ENCODE measurements around the gene NTRK1.

Gene NTRK1

DNA sequence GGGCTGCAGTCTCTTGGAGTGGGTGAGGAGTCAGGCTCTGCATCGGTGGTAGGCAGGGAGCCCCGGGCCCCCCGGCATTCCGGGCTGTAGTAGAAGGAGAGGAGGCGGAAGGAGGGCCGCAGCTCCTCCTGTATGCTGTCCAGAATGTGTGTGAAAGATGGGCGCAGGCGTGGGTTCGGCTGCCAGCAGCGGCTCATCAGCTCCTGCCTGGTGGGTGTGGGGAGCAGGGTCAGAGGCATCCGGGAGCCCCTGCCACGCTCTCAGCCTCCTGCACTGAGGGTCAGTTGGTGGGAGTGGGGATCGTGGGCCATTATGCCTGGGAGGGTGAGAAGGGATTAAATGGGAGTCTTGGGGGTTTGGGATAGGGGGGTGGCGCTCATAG is 19.8 kb upstream of the NTRK1 start:
- Histone ChIP-seq H4K20me1 (ENCODE audit: insufficient read depth, low read length) (no peaks in the 10 kb centered on the region), H3K27ac (ENCODE audit: low read depth, low read length, poor library complexity, severe bottlenecking) (no peak overlapping the region), H2AFZ (ENCODE audit: low read length) (no peak overlapping the region), H3K27me3 (ENCODE audit: insufficient read depth, low read length) (no peaks in the 10 kb centered on the region), H3K4me3 (ENCODE audit: low read depth, low read length, poor library complexity, severe bottlenecking) (no peak overlapping the region), H3K4me2 (ENCODE audit: low read length) (no peak overlapping the region), H3K9me2 (ENCODE audit: low read depth, low read length) (no peaks in the 10 kb centered on the region), H3K9ac (ENCODE audit: low read length) (no peak overlapping the region), H3K36me3 (ENCODE audit: insufficient read depth, low read length) (no peaks in the 10 kb centered on the region), H3K9me3 (ENCODE audit: low read length) (no peaks in the 10 kb centered on the region), H3K79me2 (ENCODE audit: insufficient read depth, low read length) (no peaks in the 10 kb centered on the region), H3F3A (ENCODE audit: insufficient read depth, low read length) (no peaks in the 10 kb centered on the region), H3K4me1 (ENCODE audit: insufficient read depth, low read length, severe bottlenecking) (no peaks in the 10 kb centered on the region)
- TF ChIP-seq, protein P1, sequence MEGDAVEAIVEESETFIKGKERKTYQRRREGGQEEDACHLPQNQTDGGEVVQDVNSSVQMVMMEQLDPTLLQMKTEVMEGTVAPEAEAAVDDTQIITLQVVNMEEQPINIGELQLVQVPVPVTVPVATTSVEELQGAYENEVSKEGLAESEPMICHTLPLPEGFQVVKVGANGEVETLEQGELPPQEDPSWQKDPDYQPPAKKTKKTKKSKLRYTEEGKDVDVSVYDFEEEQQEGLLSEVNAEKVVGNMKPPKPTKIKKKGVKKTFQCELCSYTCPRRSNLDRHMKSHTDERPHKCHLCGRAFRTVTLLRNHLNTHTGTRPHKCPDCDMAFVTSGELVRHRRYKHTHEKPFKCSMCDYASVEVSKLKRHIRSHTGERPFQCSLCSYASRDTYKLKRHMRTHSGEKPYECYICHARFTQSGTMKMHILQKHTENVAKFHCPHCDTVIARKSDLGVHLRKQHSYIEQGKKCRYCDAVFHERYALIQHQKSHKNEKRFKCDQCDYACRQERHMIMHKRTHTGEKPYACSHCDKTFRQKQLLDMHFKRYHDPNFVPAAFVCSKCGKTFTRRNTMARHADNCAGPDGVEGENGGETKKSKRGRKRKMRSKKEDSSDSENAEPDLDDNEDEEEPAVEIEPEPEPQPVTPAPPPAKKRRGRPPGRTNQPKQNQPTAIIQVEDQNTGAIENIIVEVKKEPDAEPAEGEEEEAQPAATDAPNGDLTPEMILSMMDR (IDR thresholded peaks at IDR 0.05; ENCODE audit: low read length), result no peak
- TF ChIP-seq EZH2 (IDR thresholded peaks at IDR 0.05; ENCODE audit: borderline replicate concordance, low read length), result no peak

DNA sequence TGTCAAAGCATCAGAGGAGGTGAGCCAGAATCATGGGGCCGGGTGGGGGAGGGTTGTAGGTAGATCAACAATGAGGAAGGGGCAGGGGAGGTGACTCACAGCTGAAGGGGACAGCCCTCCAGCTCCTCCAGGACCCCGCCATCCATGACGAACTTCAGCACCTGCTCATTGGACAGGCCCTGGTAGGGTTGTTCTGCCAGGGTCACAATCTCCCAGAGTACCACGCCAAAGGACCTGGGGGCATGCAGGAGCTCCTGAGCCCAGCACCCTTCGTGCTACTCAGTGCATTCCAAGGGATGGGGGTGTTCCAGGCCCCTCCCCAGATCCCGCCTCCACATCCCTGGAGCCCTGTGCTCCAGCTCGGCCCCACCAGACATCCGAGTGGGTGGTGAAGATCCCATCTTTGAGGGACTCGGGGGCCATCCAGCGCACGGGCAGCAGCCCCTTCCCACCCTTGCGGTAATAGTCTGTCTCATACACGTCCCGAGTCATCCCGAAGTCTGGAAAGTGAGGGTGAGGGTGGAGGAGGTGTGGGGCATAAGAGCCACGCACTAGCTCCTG is 19.3 kb upstream of the NTRK1 start:
- no peaks in the 10 kb centered on the region for H3K9me2 ChIP-seq (ENCODE audit: low read depth, low read length)
- no peaks in the 10 kb centered on the region for H4K20me1 ChIP-seq (ENCODE audit: insufficient read depth, low read length)
- no peak overlapping the region for H2AFZ ChIP-seq (ENCODE audit: low read length)
- no peak overlapping the region for H3K4me3 ChIP-seq (ENCODE audit: low read depth, low read length, poor library complexity, severe bottlenecking)
- H3K27me3 ChIP-seq (ENCODE audit: insufficient read depth, low read length), result no peaks in the 10 kb centered on the region
- no peak overlapping the region for H3K27ac ChIP-seq (ENCODE audit: low read depth, low read length, poor library complexity, severe bottlenecking)
- H3K9ac ChIP-seq (ENCODE audit: low read length), result no peak overlapping the region
- H3K36me3 ChIP-seq (ENCODE audit: insufficient read depth, low read length), result no peaks in the 10 kb centered on the region
- no peaks in the 10 kb centered on the region for H3F3A ChIP-seq (ENCODE audit: insufficient read depth, low read length)
- H3K79me2 ChIP-seq (ENCODE audit: insufficient read depth, low read length), result no peaks in the 10 kb centered on the region
- H3K4me1 ChIP-seq (ENCODE audit: insufficient read depth, low read length, severe bottlenecking), result no peaks in the 10 kb centered on the region
- no peak for TF ChIP-seq EZH2 (IDR thresholded peaks at IDR 0.05; ENCODE audit: borderline replicate concordance, low read length)
- TF ChIP-seq, protein P1 (IDR thresholded peaks at IDR 0.05; ENCODE audit: low read length), result no peak
- H3K4me2 ChIP-seq (ENCODE audit: low read length), result no peak overlapping the region
- H3K9me3 ChIP-seq (ENCODE audit: low read length), result no peaks in the 10 kb centered on the region

DNA sequence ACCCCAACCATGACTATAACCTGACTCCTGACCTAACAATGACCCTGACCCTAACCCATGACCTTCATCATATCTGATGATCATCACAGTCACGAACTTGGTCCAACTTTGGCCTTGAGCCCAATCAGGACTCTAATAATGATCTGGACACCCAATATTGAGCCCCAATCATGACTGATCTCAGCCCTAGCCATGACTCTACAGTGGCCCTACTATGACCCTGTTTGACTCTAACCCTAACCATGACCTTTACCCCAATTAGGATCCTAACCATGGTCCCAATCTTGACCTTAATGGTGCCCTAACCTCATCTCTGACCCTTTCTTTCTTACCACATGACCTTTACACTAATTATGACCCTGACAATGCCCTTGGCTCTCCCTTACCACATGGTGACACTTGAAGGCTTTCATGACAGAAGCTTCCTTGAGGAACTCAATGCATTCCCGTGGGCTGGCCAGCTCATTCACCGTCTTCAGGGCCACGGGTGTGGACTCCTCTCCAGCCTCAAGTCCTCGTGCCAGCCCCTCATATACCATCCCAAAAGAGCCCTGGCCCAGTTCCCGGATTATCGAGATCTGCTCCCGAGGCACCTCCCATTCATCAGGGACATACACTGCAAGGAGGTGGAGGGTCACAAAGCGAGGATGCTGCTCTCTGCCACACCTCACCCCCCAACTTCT is 17.9 kb upstream of the NTRK1 start:
- H3K36me3 ChIP-seq (ENCODE audit: insufficient read depth, low read length), result no peaks in the 10 kb centered on the region
- H3K27ac ChIP-seq (ENCODE audit: low read depth, low read length, poor library complexity, severe bottlenecking), result no peak overlapping the region
- no peak overlapping the region for H2AFZ ChIP-seq (ENCODE audit: low read length)
- H3K9me3 ChIP-seq (ENCODE audit: low read length), result no peaks in the 10 kb centered on the region
- H4K20me1 ChIP-seq (ENCODE audit: insufficient read depth, low read length), result no peaks in the 10 kb centered on the region
- no peaks in the 10 kb centered on the region for H3F3A ChIP-seq (ENCODE audit: insufficient read depth, low read length)
- H3K4me2 ChIP-seq (ENCODE audit: low read length), result no peak overlapping the region
- no peak for TF ChIP-seq EZH2 (IDR thresholded peaks at IDR 0.05; ENCODE audit: borderline replicate concordance, low read length)
- no peaks in the 10 kb centered on the region for H3K79me2 ChIP-seq (ENCODE audit: insufficient read depth, low read length)
- no peaks in the 10 kb centered on the region for H3K4me1 ChIP-seq (ENCODE audit: insufficient read depth, low read length, severe bottlenecking)
- no peak overlapping the region for H3K4me3 ChIP-seq (ENCODE audit: low read depth, low read length, poor library complexity, severe bottlenecking)
- no peak overlapping the region for H3K9ac ChIP-seq (ENCODE audit: low read length)
- peaks cover 3% of the 10 kb centered on the region; the same call in 1 of the 2 replicates for H3K27me3 ChIP-seq (ENCODE audit: insufficient read depth, low read length)
- no peaks in the 10 kb centered on the region for H3K9me2 ChIP-seq (ENCODE audit: low read depth, low read length)

DNA sequence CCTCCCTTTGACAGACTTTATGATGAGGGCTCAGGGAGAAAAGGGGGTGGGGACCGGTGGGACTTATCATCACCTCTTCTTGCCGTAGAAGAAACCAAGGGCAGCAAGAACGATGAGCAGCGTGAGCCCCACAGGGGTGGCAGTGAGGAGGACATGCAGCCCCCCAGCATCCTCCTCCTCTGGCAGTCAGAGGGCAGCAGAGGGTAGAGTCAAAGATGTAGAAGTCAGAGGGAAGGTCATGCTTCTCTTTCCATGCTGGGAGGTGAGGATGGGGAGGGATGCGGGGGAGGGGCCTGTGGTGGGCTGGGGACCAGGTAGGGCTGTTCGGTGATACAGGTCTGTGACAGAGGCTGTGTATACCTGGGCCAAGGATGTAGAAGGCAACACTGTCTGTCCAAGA is 16.6 kb upstream of the NTRK1 start:
- H3K27me3 ChIP-seq (ENCODE audit: insufficient read depth, low read length), result peaks cover 4% of the 10 kb centered on the region; the same call in 1 of the 2 replicates
- no peak overlapping the region for H3K4me2 ChIP-seq (ENCODE audit: low read length)
- no peak overlapping the region for H3K27ac ChIP-seq (ENCODE audit: low read depth, low read length, poor library complexity, severe bottlenecking)
- no peaks in the 10 kb centered on the region for H3K9me3 ChIP-seq (ENCODE audit: low read length)
- H3K9me2 ChIP-seq (ENCODE audit: low read depth, low read length), result no peaks in the 10 kb centered on the region
- no peak overlapping the region for H3K4me3 ChIP-seq (ENCODE audit: low read depth, low read length, poor library complexity, severe bottlenecking)
- TF ChIP-seq, protein P1 (IDR thresholded peaks at IDR 0.05; ENCODE audit: low read length), result no peak
- no peak for TF ChIP-seq EZH2 (IDR thresholded peaks at IDR 0.05; ENCODE audit: borderline replicate concordance, low read length)
- no peak overlapping the region for H2AFZ ChIP-seq (ENCODE audit: low read length)
- H3K9ac ChIP-seq (ENCODE audit: low read length), result no peak overlapping the region
- no peaks in the 10 kb centered on the region for H3K79me2 ChIP-seq (ENCODE audit: insufficient read depth, low read length)
- H4K20me1 ChIP-seq (ENCODE audit: insufficient read depth, low read length), result no peaks in the 10 kb centered on the region
- H3F3A ChIP-seq (ENCODE audit: insufficient read depth, low read length), result no peaks in the 10 kb centered on the region
- no peaks in the 10 kb centered on the region for H3K36me3 ChIP-seq (ENCODE audit: insufficient read depth, low read length)
- H3K4me1 ChIP-seq (ENCODE audit: insufficient read depth, low read length, severe bottlenecking), result no peaks in the 10 kb centered on the region
